K562 (cell line): ENCODE results near the gene FAM43B. TPM values are rescaled to one million over a fixed set of nuclear protein-coding genes. Genes with fewer than 3 reads are reported as not detected.

Experiments used
- BHLHE40 ChIP-seq: IDR thresholded peaks from 2 replicates; pipeline ENCODE4 v1.6.1; 2011; ENCODE audit warnings: low read length, improper control_type of control experiment
- DACH1 ChIP-seq: fragments of 450-650 bp; IDR thresholded peaks from 2 replicates; pipeline ENCODE4 v1.6.1; 2018; ENCODE audit not compliant: partially characterized antibody
- DPF2 ChIP-seq: fragments of 450-650 bp; IDR thresholded peaks from 2 replicates; pipeline ENCODE4 v1.6.1; 2016
- FOSL1 ChIP-seq: fragments of 200-800 bp; sonication (Bioruptor generic); conservative IDR thresholded peaks from 2 replicates; pipeline ENCODE4 v1.6.1; 2016; ENCODE audit warnings: missing genetic modification characterization, missing compliant biosample characterization
- GABPA ChIP-seq: fragments of 200-800 bp; sonication (Bioruptor generic); conservative IDR thresholded peaks from 2 replicates; pipeline ENCODE4 v1.6.1; 2016; ENCODE audit warnings: low read depth, missing genetic modification characterization, missing compliant biosample characterization
- HIVEP1 ChIP-seq: fragments of 250-450 bp; sonication (Bioruptor Pico); IDR thresholded peaks from 2 replicates; pipeline ENCODE4 v1.4.0; 2020; ENCODE audit warnings: mild to moderate bottlenecking
- MEIS2 ChIP-seq: fragments of 450-650 bp; IDR thresholded peaks from 2 replicates; pipeline ENCODE4 v1.6.1; 2014; ENCODE audit warnings: mild to moderate bottlenecking; ENCODE audit not compliant: partially characterized antibody
- PATZ1 ChIP-seq: fragments of 250-450 bp; sonication (Bioruptor Pico); IDR thresholded peaks from 2 replicates; pipeline ENCODE4 v1.5.0; 2020; ENCODE audit warnings: mild to moderate bottlenecking, borderline replicate concordance
- PTTG1 ChIP-seq: fragments of 450-650 bp; IDR thresholded peaks from 2 replicates; pipeline ENCODE4 v1.6.1; 2016; ENCODE audit warnings: low read depth, mild to moderate bottlenecking, missing genetic modification characterization, missing compliant biosample characterization
- TSHZ1 ChIP-seq: fragments of 250-450 bp; sonication (Bioruptor Pico); IDR thresholded peaks from 2 replicates; pipeline ENCODE4 v1.4.0; 2020; ENCODE audit warnings: mild to moderate bottlenecking, moderate library complexity
- VEZF1 ChIP-seq: fragments of 200-800 bp; sonication (Bioruptor generic); IDR thresholded peaks from 2 replicates; pipeline ENCODE4 v1.6.1; 2017; ENCODE audit warnings: missing genetic modification characterization, missing compliant biosample characterization
- ZNF134 ChIP-seq: fragments of 250-450 bp; sonication (Bioruptor Pico); conservative IDR thresholded peaks from 2 replicates; pipeline ENCODE4 v1.4.0; 2020
- ZNF197 ChIP-seq: fragments of 200-800 bp; sonication (Bioruptor generic); IDR thresholded peaks from 2 replicates; pipeline ENCODE4 v1.6.1; 2016; ENCODE audit warnings: low read depth, missing genetic modification characterization, missing compliant biosample characterization
- ZNF239 ChIP-seq: fragments of 250-450 bp; sonication (Bioruptor Pico); IDR thresholded peaks from 2 replicates; pipeline ENCODE4 v1.4.0; 2020; ENCODE audit warnings: mild to moderate bottlenecking
- ZNF354B ChIP-seq: fragments of 250-450 bp; sonication (Bioruptor Pico); IDR thresholded peaks from 2 replicates; pipeline ENCODE4 v1.4.0; 2020
- ZNF644 ChIP-seq: fragments of 200-800 bp; sonication (Bioruptor generic); IDR thresholded peaks from 2 replicates; pipeline ENCODE4 v1.6.1; 2016; ENCODE audit warnings: low read depth, missing genetic modification characterization, missing compliant biosample characterization
- ZNF655 ChIP-seq: fragments of 250-450 bp; sonication (Bioruptor Pico); IDR thresholded peaks from 2 replicates; pipeline ENCODE4 v1.5.0; 2021
- ZNF75A ChIP-seq: fragments of 450-650 bp; formaldehyde crosslinking; IDR thresholded peaks from 2 replicates; pipeline ENCODE4 v1.4.0; 2020; ENCODE audit warnings: mild to moderate bottlenecking
- polyA plus RNA-seq, 8 experiments: library from polyadenylated mRNA; depleted of rRNA in 4 of 8; stranded (reverse) in 5 of 8; unstranded in 3 of 8; fragments of >200 nt; fragmentation: Nextera tagmentation in 2 of 8; fragmentation: Illumina TruSeq in 1 of 8; extraction: Ambion mirVana in 2 of 8; extraction: Trizol in 1 of 8; gene quantifications; 2 replicates each; pipeline versions ENCODE4 v1.2.1 to v1.2.3, GENCODE V29; 2011 to 2014; ENCODE audit warnings: inconsistent platforms in 1 of 8, missing spikeins in 1 of 8
- total RNA-seq, 7 experiments: library from RNA; depleted of rRNA in 6 of 7; stranded (reverse); fragments of >200 nt in 6 of 7; fragmentation: Illumina TruSeq in 2 of 7; extraction: Trizol in 2 of 7; gene quantifications; 2 replicates each; pipeline versions ENCODE4 v1.2.1 to v1.2.3, GENCODE V29; 2011 to 2021; ENCODE audit warnings: low replicate concordance in 1 of 7

The FAM43B gene
- total and polyA plus RNA-seq, 9 of the 15 experiments (the other 6 are each of a cell fraction or from before 2014, with no cell fraction given): not detected

GRCh38 chr1:20519609-20520262 is 32.6 kb upstream of the FAM43B start (continued):
- TF ChIP-seq PATZ1 (peak; percentile 91; the same call in 1 of the 2 replicates), DPF2 (0 out of 2 replicates have a peak, but pooled peaks have one; percentile 20), ZNF134 (0 out of 2 replicates have a peak, but pooled peaks have one; percentile 36), HIVEP1 (CRISPR knock-in tag) (peak; percentile 90), ZNF75A (CRISPR knock-in tag) (0 out of 2 replicates have a peak, but pooled peaks have one; percentile 27), GABPA (tag) (peak; percentile 40), ZNF655 (CRISPR knock-in tag) (peak; percentile 49; the same call in 1 of the 2 replicates), VEZF1 (CRISPR knock-in tag) (peak; percentile 42), ZNF644 (tag) (peak; percentile 83; the same call in 1 of the 2 replicates), ZNF354B (CRISPR knock-in tag) (peak; percentile 49; the same call in 1 of the 2 replicates), FOSL1 (tag) (0 out of 2 replicates have a peak, but pooled peaks have one; percentile 37), ZNF239 (peak; percentile 84), DACH1 (peak; percentile 21), ZNF197 (CRISPR knock-in tag) (peak; percentile 47; the same call in 1 of the 2 replicates), TSHZ1 (0 out of 2 replicates have a peak, but pooled peaks have one; percentile 39), PTTG1 (tag) (peak; percentile 79), MEIS2 (peak; percentile 42), BHLHE40 (0 out of 2 replicates have a peak, but pooled peaks have one; percentile 6)
